Thyroid gland (tissue), 4 donors: ENCODE data around the gene CCR5. TPM values are rescaled to one million over a fixed set of nuclear protein-coding genes. Genes with fewer than 3 reads are reported as not detected.

Source experiments
- DNase-seq, 2 donors: peaks; one replicate each; pipeline ENCODE4 v3.0.0-alpha.2; 2019
- H3K27ac ChIP-seq, 3 donors: fragments of 200-600 bp; sonication (generic); 1 replicate in 2 of 3; 2 replicates in 1 of 3; pipeline ENCODE4 v1.5.1; 2016 to 2019; ENCODE audit warnings: mild to moderate bottlenecking in 1 of 3, moderate library complexity in 1 of 3
- H3K27me3 ChIP-seq: fragments of 200-600 bp; sonication (generic); one replicate; pipeline ENCODE4 v1.5.1; 2019
- H3K36me3 ChIP-seq, 2 donors: fragments of 200-600 bp; sonication (generic); one replicate each; pipeline ENCODE4 v1.5.1; 2016 to 2019
- H3K4me1 ChIP-seq, 2 donors: fragments of 200-600 bp; sonication (generic); one replicate each; pipeline ENCODE4 v1.5.1; 2017 to 2019
- H3K4me3 ChIP-seq, 3 donors: fragments of 200-600 bp; sonication (generic); replicated peaks in 1 of 3; 1 replicate in 2 of 3; 2 replicates in 1 of 3; pipeline ENCODE4 v1.5.1; 2016; ENCODE audit warnings: mild to moderate bottlenecking in 1 of 3
- H3K9me3 ChIP-seq: fragments of 200-600 bp; sonication (generic); one replicate; pipeline ENCODE4 v1.5.1; 2017
- POLR2A ChIP-seq, 2 donors: fragments of 450-650 bp; IDR thresholded peaks; one replicate each; pipeline ENCODE4 v1.6.1; 2017; ENCODE audit warnings: antibody characterized with exemption in 2 of 2, mild to moderate bottlenecking in 2 of 2, moderate library complexity in 1 of 2
- WGBS, 2 donors: methylation state at CpG; one replicate each; pipeline ENCODE4 v1.1.5; 2017; 5-methylcytosine and 5-hydroxymethylcytosine counted together
- intact Hi-C: fragments of 100-400 bp; cut with DNase I; formaldehyde crosslinking; loops from one replicate; pipeline ENCODE4 v1.15.1; 2023
- total RNA-seq, 4 donors: library from RNA; depleted of rRNA; stranded (reverse); fragments of >200 nt; gene quantifications; one replicate each; pipeline ENCODE4 v1.2.3, GENCODE V29; 2016
- TF ChIP-seq, protein P1 (sequence below), 6 experiments: fragments of 200-600 bp in 3 of 6; fragments of 450-650 bp in 3 of 6; sonication (generic) in 3 of 6; IDR thresholded peaks; one replicate each; pipeline ENCODE4 v1.5.1; 2016 to 2019; ENCODE audit warnings: antibody characterized with exemption in 6 of 6, mild to moderate bottlenecking in 2 of 6, inconsistent platforms in 1 of 6, moderate library complexity in 1 of 6

CCR5 gene
- total RNA-seq, 4 donors from 2014 or later, result 0.40 to 0.56 (median 0.49) TPM; not detected in 1

DNA sequence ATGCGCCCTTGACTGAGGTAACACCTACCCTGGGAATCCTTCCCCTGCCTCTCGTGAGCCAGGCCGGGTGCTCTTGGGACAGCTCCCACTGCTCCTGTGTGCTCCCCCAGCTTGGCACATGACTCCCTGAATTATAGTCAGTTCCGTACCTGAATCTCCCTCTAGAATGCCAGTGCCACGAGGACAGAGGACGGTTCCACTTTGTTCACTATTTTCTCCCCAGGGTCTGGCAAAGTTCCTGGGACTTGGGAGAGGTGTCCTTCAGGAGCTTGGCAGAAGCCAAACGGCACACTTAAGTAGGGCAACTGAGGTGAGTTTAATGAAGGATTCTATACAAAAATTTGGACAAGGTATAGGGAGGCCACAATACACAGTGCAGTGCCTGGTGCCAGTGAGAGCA is 26.4 kb downstream of the CCR5 start:
- TF ChIP-seq, protein P1, sequence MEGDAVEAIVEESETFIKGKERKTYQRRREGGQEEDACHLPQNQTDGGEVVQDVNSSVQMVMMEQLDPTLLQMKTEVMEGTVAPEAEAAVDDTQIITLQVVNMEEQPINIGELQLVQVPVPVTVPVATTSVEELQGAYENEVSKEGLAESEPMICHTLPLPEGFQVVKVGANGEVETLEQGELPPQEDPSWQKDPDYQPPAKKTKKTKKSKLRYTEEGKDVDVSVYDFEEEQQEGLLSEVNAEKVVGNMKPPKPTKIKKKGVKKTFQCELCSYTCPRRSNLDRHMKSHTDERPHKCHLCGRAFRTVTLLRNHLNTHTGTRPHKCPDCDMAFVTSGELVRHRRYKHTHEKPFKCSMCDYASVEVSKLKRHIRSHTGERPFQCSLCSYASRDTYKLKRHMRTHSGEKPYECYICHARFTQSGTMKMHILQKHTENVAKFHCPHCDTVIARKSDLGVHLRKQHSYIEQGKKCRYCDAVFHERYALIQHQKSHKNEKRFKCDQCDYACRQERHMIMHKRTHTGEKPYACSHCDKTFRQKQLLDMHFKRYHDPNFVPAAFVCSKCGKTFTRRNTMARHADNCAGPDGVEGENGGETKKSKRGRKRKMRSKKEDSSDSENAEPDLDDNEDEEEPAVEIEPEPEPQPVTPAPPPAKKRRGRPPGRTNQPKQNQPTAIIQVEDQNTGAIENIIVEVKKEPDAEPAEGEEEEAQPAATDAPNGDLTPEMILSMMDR (IDR thresholded peaks at IDR 0.05), result no peak
- TF ChIP-seq POLR2A (IDR thresholded peaks at IDR 0.05), result no peak
- peak; percentile 82 to 84 for DNase-seq
- Histone ChIP-seq H3K4me1 (peaks cover 17 to 31% of the 10 kb centered on the region in 2 donors), H3K9me3 (no peaks in the 10 kb centered on the region), H3K36me3 (no peaks in the 10 kb centered on the region), H3K27ac (peak overlapping the region; percentile 53 to 84 (median 71)), H3K4me3 (no peak overlapping the region), H3K27me3 (no peaks in the 10 kb centered on the region)
- 49 to 72% methylated on average over 5 to 7 of the region's 7 CpGs for WGBS, 2 donors
- intact Hi-C loops, result no loop called here

DNA sequence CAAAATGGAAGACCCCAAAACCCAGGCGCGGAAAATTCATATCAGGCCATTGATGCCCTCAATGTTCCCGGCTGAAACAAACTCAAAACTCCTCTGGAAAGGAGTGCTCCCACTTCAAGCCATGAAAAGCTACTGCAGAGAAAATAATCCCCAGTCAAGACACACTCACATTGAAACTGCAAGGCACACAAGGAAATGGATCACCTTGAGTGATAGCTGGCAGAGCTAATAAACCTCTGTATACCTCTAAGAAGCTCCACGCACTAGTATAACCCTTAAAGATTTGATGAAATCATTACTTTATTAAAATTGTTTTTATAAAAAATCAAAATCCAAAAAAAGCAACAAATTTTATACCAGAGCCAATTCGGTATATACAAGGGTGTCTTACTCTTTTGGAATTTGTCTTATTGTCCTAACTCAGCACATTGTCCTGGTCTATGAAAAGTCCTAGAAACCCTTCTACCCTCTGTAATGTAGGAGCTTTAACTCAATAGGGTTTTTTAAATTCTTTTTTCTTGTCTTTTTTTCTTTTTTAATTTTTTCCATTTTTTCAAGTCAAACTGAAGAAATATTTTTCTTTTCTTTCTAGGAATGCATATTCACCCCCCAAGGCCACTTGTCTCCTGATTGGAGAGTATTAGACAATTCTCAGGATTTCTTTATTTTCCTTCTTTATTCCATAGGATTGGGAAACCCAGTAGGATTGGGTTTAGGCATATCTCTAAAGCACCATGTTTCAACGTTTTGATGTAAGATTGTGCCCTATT is 27.6 kb downstream of the CCR5 start:
- H3K27ac ChIP-seq, result no peak overlapping the region
- no peaks in the 10 kb centered on the region for H3K36me3 ChIP-seq
- TF ChIP-seq POLR2A (IDR thresholded peaks at IDR 0.05), result no peak
- TF ChIP-seq, protein P1 (IDR thresholded peaks at IDR 0.05), result no peak
- H3K9me3 ChIP-seq, result no peaks in the 10 kb centered on the region
- peaks cover 17 to 31% of the 10 kb centered on the region in 2 donors for H3K4me1 ChIP-seq
- H3K4me3 ChIP-seq, result no peak overlapping the region
- intact Hi-C loops, result no loop called here
- 90 to 94% methylated on average over 6 of the region's 6 CpGs for WGBS, 2 donors
- DNase-seq, result no peak
- no peaks in the 10 kb centered on the region for H3K27me3 ChIP-seq

DNA sequence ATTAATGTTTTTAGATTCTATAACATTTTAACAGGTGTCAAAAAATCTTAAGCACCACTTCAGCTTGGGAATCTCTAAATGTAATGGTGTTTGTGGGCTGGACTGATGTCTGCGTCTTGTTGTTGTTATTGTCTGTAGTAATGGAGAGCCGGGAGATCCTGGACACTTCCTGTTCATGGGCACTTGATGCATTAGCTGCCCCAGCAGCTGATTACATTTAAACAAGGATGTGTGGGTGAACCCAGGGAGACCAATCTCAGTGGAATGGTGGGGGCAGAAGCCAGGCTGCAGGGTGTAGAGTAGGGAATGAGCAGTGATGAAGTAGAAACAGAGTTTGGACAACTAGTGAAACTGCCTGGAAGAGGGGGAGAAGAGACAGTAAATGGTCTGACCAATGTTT is 28.4 kb downstream of the CCR5 start:
- Histone ChIP-seq H3K27ac (no peak overlapping the region), H3K9me3 (no peaks in the 10 kb centered on the region), H3K27me3 (no peaks in the 10 kb centered on the region), H3K4me3 (no peak overlapping the region), H3K4me1 (peaks cover 13 to 25% of the 10 kb centered on the region in 2 donors), H3K36me3 (no peaks in the 10 kb centered on the region)
- TF ChIP-seq, protein P1 (IDR thresholded peaks at IDR 0.05), result no peak
- TF ChIP-seq POLR2A (IDR thresholded peaks at IDR 0.05), result no peak
- no peak for DNase-seq
- WGBS, 2 donors, result 62 to 71% methylated on average over 2 of the region's 2 CpGs
- intact Hi-C loops, result no loop called here

DNA sequence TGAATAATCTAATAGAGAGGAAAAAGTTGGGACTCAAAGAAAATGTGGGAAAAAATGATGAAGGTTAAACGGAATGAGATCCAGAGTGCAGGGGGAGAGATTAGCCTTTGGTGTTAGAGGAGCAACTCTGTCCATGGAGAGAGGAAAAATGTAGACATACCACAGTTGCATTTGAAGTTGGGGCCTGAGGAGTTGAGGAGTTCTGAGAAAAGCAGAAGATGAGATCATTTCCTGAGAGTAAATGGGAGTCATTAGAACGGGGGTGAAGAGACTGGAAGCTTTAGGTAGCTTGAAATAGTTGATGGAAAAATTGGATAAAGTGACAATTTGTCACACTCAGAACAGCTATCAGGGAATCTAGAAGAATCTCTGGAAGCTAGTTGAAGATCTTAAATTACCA is 28.8 kb downstream of the CCR5 start:
- no peaks in the 10 kb centered on the region for H3K27me3 ChIP-seq
- intact Hi-C loops, result no loop called here
- no peak for DNase-seq
- WGBS, 2 donors, result 66 to 86% methylated on average over 2 of the region's 2 CpGs
- no peaks in the 10 kb centered on the region for H3K9me3 ChIP-seq
- H3K4me3 ChIP-seq, result no peak overlapping the region
- TF ChIP-seq, protein P1 (IDR thresholded peaks at IDR 0.05), result no peak
- TF ChIP-seq POLR2A (IDR thresholded peaks at IDR 0.05), result no peak
- H3K27ac ChIP-seq, result no peak overlapping the region
- peaks cover 13 to 22% of the 10 kb centered on the region in 2 donors for H3K4me1 ChIP-seq
- H3K36me3 ChIP-seq, result no peaks in the 10 kb centered on the region

DNA sequence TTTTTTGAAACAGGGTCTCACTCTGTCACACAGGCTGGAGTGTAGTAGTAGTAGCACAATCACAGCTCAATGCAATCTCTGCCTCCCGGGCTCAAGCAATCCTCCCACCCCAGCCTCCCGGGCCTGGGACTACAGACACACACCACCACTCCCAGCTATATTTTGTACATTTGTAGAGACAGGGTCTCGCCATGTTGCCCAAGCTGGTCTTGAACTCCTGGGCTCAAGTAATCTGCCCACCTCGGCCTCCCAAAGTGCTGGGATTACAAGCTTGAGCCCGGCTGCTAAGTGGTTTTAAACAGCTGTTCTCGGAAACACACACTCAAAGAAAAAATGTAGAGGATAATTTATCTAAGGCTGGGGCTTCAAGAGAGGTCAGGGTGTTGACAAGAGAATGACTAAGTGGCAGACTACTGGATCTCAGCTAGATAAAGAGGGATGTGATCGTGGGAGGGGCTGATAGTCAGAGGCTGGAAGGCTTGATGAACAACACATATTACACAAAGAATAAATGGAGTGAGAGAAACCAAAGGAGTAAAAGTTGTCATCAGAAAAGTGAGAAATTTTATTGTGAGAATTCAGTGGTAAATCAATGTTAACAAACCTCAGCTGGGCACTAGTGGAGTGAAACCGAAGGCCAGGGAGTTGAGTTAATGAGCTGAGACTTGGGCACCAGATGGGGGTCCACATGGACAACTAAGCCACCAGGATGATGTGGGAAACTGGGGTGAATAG is 29.4 kb downstream of the CCR5 start:
- H3K36me3 ChIP-seq, result no peaks in the 10 kb centered on the region
- no peak for DNase-seq
- no peaks in the 10 kb centered on the region for H3K27me3 ChIP-seq
- peaks cover 19 to 28% of the 10 kb centered on the region in 2 donors for H3K4me1 ChIP-seq
- 80 to 85% methylated on average over 8 of the region's 8 CpGs for WGBS, 2 donors
- H3K4me3 ChIP-seq, result no peak overlapping the region
- intact Hi-C loops, result no loop called here
- TF ChIP-seq, protein P1 (IDR thresholded peaks at IDR 0.05), result no peak
- no peak for TF ChIP-seq POLR2A (IDR thresholded peaks at IDR 0.05)
- H3K9me3 ChIP-seq, result no peaks in the 10 kb centered on the region
- H3K27ac ChIP-seq, result no peak overlapping the region
